KOPT-K1 (cell line): Measurements from ENCODE around the gene SRGAP3.

ENCODE experiments used
- H3K27ac ChIP-seq: fragments of 200-600 bp; sonication (generic); 2 replicates; pipeline ENCODE4 v1.5.1; 2016; ENCODE audit warnings: antibody characterized with exemption, mild to moderate bottlenecking, low read depth, low read length; ENCODE audit not compliant: poor library complexity, severe bottlenecking
- H3K36me3 ChIP-seq: fragments of 200-600 bp; sonication (generic); 2 replicates; pipeline ENCODE4 v1.5.1; 2017; ENCODE audit warnings: antibody characterized with exemption, mild to moderate bottlenecking, low read length, moderate library complexity; ENCODE audit not compliant: insufficient read depth
- H3K9me3 ChIP-seq: fragments of 200-600 bp; sonication (generic); 2 replicates; pipeline ENCODE4 v1.5.1; 2017; ENCODE audit warnings: antibody characterized with exemption, low read length, mild to moderate bottlenecking; ENCODE audit not compliant: insufficient read depth, poor library complexity, severe bottlenecking

The SRGAP3 gene

DNA sequence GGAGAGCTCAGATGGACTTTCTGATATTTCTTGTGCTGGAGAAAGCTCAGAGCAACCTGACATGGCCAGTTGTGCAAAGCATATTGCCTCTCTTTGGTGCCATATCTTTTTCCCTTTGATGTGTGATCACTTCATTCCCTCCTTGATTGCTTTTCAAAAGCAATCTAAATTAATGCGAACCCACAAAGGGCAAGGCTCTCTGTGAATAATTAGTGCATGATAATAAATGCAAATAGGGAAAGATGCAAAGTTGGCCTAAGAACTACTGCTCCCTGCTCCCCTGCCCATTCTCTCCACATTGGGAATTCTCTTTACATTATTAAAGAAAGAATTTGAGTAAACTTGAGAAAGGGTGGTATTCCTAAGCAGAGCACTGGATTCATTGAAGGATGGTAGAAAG is 60.9 kb downstream of the SRGAP3 start:
- H3K27ac ChIP-seq = no peak overlapping the region
- no peaks in the 10 kb centered on the region for H3K9me3 ChIP-seq
- H3K36me3 ChIP-seq = no peaks in the 10 kb centered on the region

DNA sequence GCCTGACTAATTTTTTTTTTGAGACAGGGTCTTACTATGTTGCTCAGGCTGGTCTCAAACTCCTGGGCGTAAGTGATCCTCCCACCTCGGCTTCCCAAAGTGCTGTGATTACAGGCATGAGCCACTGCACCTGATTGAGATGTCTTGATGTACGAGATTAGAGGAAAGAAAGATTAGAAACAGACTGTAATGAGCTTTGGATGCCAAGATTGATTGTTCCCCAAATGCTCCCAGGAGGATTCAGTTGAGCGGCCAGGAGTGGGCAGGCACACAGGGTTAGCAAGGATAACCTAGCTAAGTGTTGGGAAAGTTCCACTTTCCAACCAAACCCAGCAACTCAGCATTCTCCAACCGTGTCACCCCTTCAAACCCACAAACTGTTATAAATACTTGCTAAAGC is 63.7 kb downstream of the SRGAP3 start:
- H3K36me3 ChIP-seq = no peaks in the 10 kb centered on the region
- H3K27ac ChIP-seq = no peak overlapping the region
- H3K9me3 ChIP-seq = no peaks in the 10 kb centered on the region

DNA sequence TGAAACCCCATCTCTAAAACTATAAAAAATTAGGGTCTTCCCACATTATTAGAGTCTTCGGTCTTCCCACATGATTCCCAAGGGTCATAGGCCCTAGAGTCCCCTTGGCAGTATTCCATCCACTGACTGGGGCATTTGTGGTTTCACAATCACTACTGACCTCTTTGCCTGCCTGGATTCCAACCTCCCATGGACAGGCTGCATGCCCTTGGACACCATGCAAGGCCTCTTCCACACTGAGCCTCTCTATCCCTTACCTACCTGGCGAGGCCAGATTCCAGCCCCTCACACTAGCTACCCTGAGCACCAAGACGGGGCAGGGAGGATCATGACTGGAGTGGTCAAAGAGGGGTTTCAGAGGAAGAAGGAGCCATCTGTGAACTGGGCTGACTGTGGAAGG is 64.4 kb downstream of the SRGAP3 start:
- H3K9me3 ChIP-seq = no peaks in the 10 kb centered on the region
- no peaks in the 10 kb centered on the region for H3K36me3 ChIP-seq
- no peak overlapping the region for H3K27ac ChIP-seq

DNA sequence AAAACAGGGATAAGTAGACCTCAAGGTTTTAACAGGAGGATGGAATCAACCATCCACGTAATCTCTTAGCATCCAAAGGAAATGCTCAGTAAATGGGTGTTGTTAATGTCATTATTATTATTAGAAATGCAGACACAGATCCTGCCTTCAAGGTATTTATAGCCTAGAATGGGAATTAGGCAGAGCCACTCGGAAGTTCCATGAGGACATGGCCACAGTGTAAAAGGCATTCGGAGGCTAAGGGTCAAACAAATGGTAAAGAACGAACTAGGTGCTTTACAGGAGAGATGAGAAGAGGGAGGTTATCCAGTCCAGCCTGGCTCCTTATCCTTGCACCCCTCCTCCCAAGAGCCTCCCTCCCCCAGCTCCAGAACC is 65.0 kb downstream of the SRGAP3 start:
- Histone ChIP-seq H3K27ac (no peak overlapping the region), H3K36me3 (no peaks in the 10 kb centered on the region), H3K9me3 (no peaks in the 10 kb centered on the region)

DNA sequence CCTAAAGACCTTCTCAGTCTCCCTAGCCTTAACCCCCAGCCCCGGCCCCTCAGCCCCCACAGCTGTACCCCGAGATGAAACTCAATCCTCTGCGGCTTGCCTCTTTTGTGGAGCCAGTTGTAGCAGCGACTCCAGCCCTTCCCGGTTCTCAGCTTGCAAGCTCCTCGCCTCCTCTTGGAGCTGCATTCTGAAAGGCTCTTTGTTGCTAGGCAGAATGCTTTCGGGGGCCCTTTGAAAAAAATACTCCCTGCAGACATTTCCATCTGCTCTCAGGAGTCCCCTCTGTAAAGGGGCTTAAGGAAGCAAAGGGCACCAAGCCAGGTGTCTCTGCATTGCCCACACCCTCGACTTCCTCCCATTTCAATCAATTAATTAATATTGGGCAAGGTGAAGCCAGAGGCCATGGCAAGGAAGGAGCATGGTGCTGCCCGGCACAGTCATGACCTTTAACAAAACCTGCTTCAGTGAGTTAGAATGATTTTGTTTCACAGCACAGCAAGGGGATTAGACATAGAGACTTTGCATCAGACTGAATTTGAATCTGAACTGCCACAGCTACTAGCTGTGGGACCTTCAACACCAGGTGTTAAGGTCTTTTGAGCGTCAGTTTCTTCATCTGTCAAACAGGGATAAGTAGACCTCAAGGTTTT is 65.5 kb downstream of the SRGAP3 start:
- Histone ChIP-seq H3K36me3 (no peaks in the 10 kb centered on the region), H3K27ac (no peak overlapping the region), H3K9me3 (no peaks in the 10 kb centered on the region)

DNA sequence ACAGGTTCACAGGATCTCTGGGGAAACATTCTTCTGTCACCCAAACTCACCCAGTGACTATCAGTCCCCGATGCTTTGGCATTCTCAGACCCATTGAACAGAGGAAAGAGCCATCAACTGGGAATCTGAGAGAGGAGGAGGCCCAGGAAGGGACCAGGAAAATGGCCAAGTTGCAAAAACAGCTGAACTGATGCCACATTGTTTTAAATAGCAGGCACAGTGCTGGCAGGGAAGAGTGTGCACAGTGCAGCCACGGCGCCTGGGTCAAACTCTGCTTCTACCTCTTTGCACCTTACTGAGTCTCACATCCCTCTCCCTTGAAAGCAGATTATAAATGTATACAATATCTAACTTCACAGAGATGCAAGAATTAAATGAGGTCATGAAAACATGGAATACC is 66.4 kb downstream of the SRGAP3 start:
- Histone ChIP-seq H3K27ac (no peak overlapping the region), H3K9me3 (no peaks in the 10 kb centered on the region), H3K36me3 (no peaks in the 10 kb centered on the region)

DNA sequence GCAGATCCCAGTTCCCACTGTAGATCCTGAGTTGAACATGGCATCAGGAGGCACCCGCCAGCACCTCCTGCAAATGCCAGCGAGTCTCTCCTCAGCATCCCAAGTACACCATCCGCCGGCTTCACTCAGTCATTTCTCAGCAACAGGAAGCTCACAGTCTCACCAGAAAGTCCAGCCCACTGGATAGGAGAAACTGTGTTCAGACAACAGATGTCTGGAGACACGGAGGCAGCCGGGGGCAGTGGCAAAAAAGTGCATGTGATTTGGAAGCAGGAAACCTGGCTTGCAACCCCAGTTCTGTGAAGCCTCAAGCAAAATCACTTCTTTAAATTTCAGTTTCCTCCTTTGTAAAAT is 68.7 kb downstream of the SRGAP3 start:
- H3K9me3 ChIP-seq = peaks cover 4% of the 10 kb centered on the region
- peak overlapping the region; percentile 62 for H3K27ac ChIP-seq
- H3K36me3 ChIP-seq = no peaks in the 10 kb centered on the region

DNA sequence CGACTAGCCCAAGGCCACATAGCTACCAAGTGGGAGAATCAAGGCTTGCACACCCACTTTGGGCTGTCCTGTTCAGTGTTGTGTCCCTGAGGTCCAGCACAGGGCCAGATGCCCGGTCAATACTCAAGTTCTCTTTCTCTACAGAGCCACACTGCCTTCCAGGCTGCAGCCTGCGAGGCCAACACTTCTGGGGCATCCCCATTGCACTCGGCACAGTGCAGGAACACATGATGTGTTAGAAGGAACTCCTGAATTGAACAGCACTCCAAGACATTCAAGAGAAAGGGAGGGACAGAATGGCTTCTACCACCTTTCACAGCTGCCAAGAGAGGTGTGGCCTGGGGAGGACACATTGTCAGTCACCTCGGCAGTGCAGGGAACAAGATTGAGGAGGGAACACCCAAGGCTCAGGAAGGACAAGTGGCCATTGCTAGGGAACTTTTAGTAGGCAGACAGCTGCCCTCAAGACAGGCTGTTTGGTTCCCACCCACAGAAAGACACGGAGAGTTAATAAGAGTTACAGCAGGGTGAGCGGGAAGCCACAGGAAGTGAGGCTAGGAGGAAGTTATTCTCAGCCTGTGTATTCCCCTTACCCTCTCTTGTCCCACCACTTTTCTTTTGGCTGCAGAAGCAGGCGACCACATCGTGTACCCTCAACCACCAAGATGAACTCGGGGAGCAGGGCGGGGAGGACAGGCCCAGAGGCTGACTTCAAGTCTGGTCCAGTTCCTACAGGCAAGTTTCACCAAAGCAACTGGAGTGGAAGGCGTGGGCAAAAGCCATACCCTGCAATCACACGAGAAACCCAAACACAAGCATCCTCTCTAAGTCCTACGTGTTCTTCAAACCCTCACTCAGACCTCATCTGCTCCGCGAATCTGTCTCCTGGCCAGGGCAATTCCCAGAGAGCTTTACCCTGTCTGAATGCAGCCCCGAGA is 69.4 kb downstream of the SRGAP3 start:
- no peaks in the 10 kb centered on the region for H3K36me3 ChIP-seq
- peak overlapping the region; percentile 62 for H3K27ac ChIP-seq
- peaks cover 4% of the 10 kb centered on the region for H3K9me3 ChIP-seq

DNA sequence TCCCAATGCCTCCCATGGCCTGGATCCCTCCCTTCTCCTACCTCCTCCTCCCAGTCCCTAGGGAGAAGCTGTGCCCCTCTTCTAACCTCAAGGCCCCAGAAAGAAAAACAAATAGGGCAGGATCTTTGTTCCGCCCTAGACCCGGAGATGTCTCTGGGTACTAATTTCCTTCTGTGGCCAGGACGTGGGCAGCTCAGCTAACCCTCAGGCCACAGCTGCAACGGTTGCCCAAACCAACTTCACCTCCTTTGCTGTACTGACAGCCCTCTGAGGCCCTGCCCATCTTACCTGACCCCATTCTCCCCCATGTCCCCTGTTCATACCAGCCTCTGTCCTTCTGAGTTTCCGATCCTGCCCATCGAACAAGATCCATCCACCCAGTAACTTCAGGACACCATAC is 70.7 kb downstream of the SRGAP3 start:
- Histone ChIP-seq H3K27ac (peak overlapping the region; percentile 62), H3K9me3 (peaks cover 4% of the 10 kb centered on the region)

DNA sequence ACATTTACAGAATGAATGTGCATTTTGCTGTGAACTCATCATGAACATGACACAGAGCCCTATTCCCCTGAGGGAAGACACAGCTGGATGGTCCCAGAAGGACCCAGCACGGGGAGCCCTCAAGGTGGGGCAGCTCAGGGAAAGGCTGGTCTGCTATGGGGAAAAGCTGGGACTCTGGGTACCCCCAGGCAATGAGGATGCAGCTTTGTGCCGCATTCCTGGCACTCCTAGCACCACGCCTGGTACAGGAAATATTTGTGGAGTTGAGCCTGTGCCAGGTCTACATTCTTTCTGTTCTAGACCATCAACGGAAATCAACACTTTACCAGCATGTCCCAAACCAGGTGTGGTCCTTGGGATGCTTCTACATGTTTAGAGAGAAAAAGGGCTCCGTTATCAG is 74.0 kb downstream of the SRGAP3 start:
- H3K27ac ChIP-seq = no peak overlapping the region
- peaks cover 4% of the 10 kb centered on the region for H3K9me3 ChIP-seq
- no peaks in the 10 kb centered on the region for H3K36me3 ChIP-seq

More for the DNA sequence above, 70.7 kb downstream of the SRGAP3 start:
- H3K36me3 ChIP-seq = no peaks in the 10 kb centered on the region

DNA sequence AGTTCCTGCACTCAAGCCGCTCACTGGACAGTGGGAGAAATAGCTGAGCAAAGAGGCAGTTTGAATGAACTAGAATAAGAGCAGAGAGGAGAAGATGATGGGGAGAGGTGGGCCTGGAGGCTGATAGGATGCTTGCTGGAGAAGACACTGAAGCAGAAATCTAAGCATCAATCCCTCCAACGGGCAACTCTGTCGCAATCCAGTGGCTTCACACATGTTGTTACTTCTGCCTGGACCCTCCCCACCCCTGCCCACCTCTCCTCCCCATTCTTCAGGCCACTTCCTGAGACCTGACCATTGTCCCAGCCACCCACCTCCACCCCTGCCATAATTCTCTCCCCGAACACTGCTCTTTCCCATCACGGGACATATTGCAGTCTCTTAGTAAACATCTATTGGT is 76.0 kb downstream of the SRGAP3 start:
- peaks cover 4% of the 10 kb centered on the region for H3K9me3 ChIP-seq
- no peak overlapping the region for H3K27ac ChIP-seq

DNA sequence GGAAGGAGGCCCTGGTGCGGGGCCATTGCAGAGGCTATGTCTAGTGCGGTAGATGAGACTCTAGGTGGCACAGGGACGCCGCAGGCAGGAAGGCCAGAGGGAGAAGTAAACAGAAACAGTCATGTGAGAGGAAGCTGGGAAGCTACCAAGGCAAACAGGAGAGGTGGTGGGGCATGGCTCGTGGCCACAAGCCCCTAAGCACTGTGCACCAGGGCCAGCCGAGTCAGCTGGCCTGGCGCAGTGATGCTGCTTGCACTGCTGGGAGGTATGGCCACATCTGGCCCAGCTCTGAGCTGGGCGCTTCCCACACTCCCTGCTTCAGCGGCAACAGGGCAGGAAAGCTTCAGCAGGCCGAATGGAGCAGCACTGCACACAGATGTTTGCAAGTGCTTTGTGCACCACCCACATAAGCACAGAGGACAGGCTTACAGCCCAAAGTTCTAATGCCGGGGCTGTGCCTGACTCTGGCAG is 76.6 kb downstream of the SRGAP3 start:
- no peaks in the 10 kb centered on the region for H3K36me3 ChIP-seq
- peak overlapping the region; percentile 43 for H3K27ac ChIP-seq

More for the DNA sequence above, 76.0 kb downstream of the SRGAP3 start:
- no peaks in the 10 kb centered on the region for H3K36me3 ChIP-seq

DNA sequence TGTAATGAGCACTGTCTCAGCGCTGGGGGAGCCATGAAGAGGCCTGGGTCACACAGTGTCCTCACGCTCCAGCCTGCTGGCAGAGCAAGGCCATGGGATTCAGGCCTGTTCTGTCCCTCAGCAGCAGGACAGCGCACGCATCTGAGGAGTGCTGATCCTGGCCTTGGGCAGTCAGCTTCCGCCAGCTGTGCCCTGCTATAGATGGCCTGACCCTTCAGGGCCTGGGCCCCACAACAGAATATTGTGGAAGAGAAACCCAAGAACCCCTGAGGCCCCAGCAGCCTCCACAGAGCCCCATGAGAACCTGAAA is 78.6 kb downstream of the SRGAP3 start:
- peak overlapping the region; percentile 56 for H3K27ac ChIP-seq
- H3K36me3 ChIP-seq = no peaks in the 10 kb centered on the region
- no peaks in the 10 kb centered on the region for H3K9me3 ChIP-seq

More for the DNA sequence above, 76.6 kb downstream of the SRGAP3 start:
- H3K9me3 ChIP-seq = peaks cover 4% of the 10 kb centered on the region

DNA sequence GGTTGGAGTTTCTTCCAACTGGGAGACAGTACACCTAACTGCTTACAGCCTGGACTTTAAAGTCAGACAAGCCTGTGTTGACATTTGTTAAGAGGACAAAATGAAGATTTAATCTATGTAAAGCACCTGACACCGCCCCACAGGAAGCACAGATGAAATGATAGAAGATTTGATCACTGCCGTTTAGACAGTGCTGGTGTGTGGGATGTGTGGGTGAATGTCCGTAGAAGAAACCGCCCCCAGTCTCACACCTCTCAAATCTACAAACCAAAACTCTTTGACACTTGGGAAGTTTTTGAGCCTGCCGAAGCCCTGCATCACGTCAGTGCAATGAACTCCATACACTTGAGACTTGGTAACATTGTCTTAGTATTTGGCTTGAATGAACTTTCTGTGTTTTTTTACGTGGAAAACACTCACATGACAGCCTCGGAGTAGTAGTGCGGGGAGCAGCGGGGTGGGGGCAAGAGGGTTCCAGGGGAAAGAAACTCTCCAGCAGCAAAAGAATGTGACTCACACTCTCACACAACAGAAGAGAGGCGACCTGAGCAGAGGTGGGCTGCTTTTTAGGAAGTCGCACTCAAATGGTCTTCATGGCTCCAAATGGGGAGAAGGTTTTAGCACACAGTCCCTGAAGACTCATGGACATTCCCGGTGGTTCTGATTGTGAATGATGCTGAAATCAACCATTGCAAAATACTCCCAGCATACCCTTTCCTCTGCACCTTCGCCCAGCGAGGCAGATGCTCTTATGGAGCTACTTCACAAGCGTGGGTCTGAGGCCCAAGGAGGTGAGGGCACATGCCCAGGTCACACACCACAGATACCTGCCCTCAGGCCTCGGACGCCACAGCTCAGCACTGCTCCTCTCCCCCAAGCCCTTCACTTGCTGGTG is 79.2 kb downstream of the SRGAP3 start:
- no peaks in the 10 kb centered on the region for H3K36me3 ChIP-seq
- H3K27ac ChIP-seq = peak overlapping the region; percentile 56
- no peaks in the 10 kb centered on the region for H3K9me3 ChIP-seq

DNA sequence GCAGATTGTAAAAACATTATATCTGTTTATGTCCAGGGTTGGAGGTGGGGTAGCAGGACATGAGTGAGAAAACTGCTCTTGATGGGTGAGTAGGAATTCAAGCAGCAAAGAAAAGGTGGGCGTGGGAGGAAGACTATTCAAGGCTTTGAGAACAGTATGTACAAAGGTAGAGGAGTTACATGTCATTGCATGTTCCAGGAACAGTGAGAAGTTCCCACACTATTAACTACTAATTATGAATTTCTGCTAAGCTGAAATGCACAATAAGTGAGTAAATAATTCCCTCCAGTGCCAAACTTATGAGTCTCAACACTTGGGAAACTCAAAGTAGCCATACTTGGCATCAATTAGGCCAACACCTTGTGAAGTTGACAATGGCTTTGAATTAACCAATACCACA is 80.1 kb downstream of the SRGAP3 start:
- Histone ChIP-seq H3K27ac (peak overlapping the region; percentile 56), H3K36me3 (no peaks in the 10 kb centered on the region), H3K9me3 (no peaks in the 10 kb centered on the region)
